ENCODE results near the gene USHBP1.

DNA sequence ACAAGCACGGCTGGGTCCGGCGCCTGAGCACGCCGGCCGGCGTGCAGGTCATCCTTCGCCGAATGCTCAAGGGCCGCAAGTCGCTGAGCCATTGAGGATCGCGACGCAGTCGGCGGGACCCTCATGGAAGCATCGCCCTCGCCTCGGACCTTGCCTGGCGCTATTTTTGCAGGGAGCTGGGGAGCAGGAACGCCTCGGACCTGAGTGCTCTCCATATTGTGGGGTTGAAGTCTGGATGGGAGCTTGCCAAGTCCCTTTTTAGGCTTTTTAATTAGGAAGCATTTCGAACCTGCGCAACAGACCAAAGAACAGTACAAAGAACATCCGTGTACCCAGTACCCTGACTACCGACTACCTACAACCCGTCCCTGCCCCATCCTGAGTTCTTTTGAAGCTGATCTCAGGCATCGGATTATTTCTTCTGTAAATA is 41.8 kb upstream of the USHBP1 start:
- TF ChIP-seq EZH2 (IDR thresholded peaks at IDR 0.05; ENCODE audit: borderline replicate concordance, low read length) = no peak
- TF ChIP-seq, protein P1, sequence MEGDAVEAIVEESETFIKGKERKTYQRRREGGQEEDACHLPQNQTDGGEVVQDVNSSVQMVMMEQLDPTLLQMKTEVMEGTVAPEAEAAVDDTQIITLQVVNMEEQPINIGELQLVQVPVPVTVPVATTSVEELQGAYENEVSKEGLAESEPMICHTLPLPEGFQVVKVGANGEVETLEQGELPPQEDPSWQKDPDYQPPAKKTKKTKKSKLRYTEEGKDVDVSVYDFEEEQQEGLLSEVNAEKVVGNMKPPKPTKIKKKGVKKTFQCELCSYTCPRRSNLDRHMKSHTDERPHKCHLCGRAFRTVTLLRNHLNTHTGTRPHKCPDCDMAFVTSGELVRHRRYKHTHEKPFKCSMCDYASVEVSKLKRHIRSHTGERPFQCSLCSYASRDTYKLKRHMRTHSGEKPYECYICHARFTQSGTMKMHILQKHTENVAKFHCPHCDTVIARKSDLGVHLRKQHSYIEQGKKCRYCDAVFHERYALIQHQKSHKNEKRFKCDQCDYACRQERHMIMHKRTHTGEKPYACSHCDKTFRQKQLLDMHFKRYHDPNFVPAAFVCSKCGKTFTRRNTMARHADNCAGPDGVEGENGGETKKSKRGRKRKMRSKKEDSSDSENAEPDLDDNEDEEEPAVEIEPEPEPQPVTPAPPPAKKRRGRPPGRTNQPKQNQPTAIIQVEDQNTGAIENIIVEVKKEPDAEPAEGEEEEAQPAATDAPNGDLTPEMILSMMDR (IDR thresholded peaks at IDR 0.05; ENCODE audit: low read length) = no peak

Measured in OCI-LY1 (cell line).